SU-DHL-6 (cell line): ENCODE data around the gene MAP1LC3B2.

ENCODE experiments used
- H2AFZ ChIP-seq: fragments of 200-600 bp; sonication (generic); 2 replicates; pipeline ENCODE4 v1.6.1; 2014; ENCODE audit warnings: low read depth, mild to moderate bottlenecking, moderate library complexity, mixed read lengths, antibody characterized with exemption, low read length; ENCODE audit not compliant: severe bottlenecking
- H3F3A ChIP-seq: fragments of 200-600 bp; shearing (Covaris generic); 2 replicates; pipeline ENCODE4 v1.6.0; 2016; ENCODE audit warnings: antibody characterized with exemption, mild to moderate bottlenecking; ENCODE audit not compliant: insufficient read depth
- H3K27ac ChIP-seq: fragments of 200-600 bp; sonication (generic); 2 replicates; pipeline ENCODE4 v1.5.1; 2016; ENCODE audit warnings: low read depth, mild to moderate bottlenecking, low read length, moderate library complexity, mixed read lengths
- H3K27me3 ChIP-seq: fragments of 200-600 bp; sonication (generic), shearing (Covaris generic); 2 replicates; pipeline ENCODE4 v1.6.0; 2014; ENCODE audit warnings: mild to moderate bottlenecking, low read length
- H3K36me3 ChIP-seq: fragments of 200-600 bp; sonication (generic); 2 replicates; pipeline ENCODE4 v1.6.1; 2014; ENCODE audit warnings: mild to moderate bottlenecking, low read length, mixed read lengths
- H3K4me2 ChIP-seq: fragments of 300-600, 200-600 bp; shearing (Covaris generic), sonication (generic); 2 replicates; pipeline ENCODE4 v1.6.0; 2014; ENCODE audit warnings: low read length, low read depth, mild to moderate bottlenecking; ENCODE audit not compliant: poor library complexity, severe bottlenecking
- H3K4me3 ChIP-seq: fragments of 200-600 bp; sonication (generic); 2 replicates; pipeline ENCODE4 v1.5.1; 2014; ENCODE audit warnings: antibody characterized with exemption, low read length, mild to moderate bottlenecking, mixed read lengths; ENCODE audit not compliant: insufficient read depth, poor library complexity, severe bottlenecking
- H3K79me2 ChIP-seq: fragments of 200-600 bp; sonication (generic); 2 replicates; pipeline ENCODE4 v1.6.1; 2014; ENCODE audit warnings: mild to moderate bottlenecking, low read length, moderate library complexity; ENCODE audit not compliant: insufficient read depth
- H3K9ac ChIP-seq: fragments of 200-600 bp; sonication (generic); 2 replicates; pipeline ENCODE4 v1.7.0; 2014; ENCODE audit warnings: mild to moderate bottlenecking, low read length
- H3K9me2 ChIP-seq: fragments of 200-600 bp; sonication (generic); replicated peaks from 2 replicates; pipeline ENCODE4 v1.6.1; 2014; ENCODE audit warnings: low read length; ENCODE audit not compliant: insufficient read depth
- H3K9me3 ChIP-seq: fragments of 200-600 bp; sonication (generic); 2 replicates; pipeline ENCODE4 v1.6.1; 2014; ENCODE audit warnings: low read length, mixed read lengths; ENCODE audit not compliant: insufficient read depth
- H4K20me1 ChIP-seq: fragments of 200-600 bp; sonication (generic); 2 replicates; pipeline ENCODE4 v1.6.1; 2014; ENCODE audit warnings: low read depth, mild to moderate bottlenecking, antibody characterized with exemption, low read length, moderate library complexity, mixed read lengths
- EZH2phosphoT487 ChIP-seq: fragments of 200-600 bp; sonication (generic), shearing (Covaris generic); conservative IDR thresholded peaks from 2 replicates; pipeline ENCODE4 v1.6.1; 2018; ENCODE audit warnings: mild to moderate bottlenecking, antibody characterized with exemption, low read length, moderate library complexity, mixed read lengths
- TF ChIP-seq, protein P1 (sequence below): fragments of 200-600 bp; sonication (generic); IDR thresholded peaks from one replicate; pipeline ENCODE4 v1.5.1; 2017; ENCODE audit warnings: antibody characterized with exemption, mild to moderate bottlenecking, low read length, moderate library complexity; ENCODE audit not compliant: insufficient read depth, poor library complexity, severe bottlenecking

Gene MAP1LC3B2

DNA sequence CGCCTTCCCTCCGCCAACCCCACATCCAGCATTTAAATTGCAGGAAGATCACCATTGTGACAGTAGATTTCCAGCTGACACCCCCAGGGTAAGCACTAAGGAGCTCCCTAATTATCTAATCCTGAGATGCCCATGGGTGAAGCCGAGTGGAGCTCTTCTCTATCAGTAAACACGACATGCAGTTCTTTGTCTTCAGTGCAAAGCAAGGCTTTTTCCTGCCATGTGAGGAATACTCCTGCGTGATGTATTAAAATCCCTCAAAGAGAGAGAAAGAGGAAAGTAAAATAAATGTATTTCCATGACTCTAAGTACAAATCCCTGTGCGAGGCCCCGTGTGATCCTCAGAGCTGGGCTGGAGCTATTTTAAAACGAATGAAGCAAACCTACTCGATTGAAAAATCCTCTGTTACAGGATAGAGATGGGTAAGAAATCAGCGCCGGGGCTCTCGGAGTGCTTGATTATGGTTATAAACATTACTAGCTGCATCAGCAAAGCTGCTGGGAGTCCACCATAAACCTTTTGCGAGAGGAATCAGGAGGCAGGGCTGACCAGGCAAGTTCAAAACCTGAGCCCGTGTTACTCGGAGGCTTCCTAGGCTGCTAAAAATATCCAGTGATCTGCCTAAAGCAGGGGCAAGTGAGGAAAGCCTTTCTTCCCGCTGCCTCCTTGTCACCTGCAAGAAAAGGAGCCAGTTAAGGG is 61.5 kb downstream of the MAP1LC3B2 start:
- no peak overlapping the region for H3K27ac ChIP-seq
- H4K20me1 ChIP-seq: no peaks in the 10 kb centered on the region
- H3K4me2 ChIP-seq: no peak overlapping the region
- H3K9ac ChIP-seq: no peak overlapping the region
- H3K4me3 ChIP-seq: no peak overlapping the region
- H3F3A ChIP-seq: no peaks in the 10 kb centered on the region
- TF ChIP-seq, protein P1, sequence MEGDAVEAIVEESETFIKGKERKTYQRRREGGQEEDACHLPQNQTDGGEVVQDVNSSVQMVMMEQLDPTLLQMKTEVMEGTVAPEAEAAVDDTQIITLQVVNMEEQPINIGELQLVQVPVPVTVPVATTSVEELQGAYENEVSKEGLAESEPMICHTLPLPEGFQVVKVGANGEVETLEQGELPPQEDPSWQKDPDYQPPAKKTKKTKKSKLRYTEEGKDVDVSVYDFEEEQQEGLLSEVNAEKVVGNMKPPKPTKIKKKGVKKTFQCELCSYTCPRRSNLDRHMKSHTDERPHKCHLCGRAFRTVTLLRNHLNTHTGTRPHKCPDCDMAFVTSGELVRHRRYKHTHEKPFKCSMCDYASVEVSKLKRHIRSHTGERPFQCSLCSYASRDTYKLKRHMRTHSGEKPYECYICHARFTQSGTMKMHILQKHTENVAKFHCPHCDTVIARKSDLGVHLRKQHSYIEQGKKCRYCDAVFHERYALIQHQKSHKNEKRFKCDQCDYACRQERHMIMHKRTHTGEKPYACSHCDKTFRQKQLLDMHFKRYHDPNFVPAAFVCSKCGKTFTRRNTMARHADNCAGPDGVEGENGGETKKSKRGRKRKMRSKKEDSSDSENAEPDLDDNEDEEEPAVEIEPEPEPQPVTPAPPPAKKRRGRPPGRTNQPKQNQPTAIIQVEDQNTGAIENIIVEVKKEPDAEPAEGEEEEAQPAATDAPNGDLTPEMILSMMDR: no peak
- TF ChIP-seq EZH2phosphoT487: no peak
- H3K36me3 ChIP-seq: no peaks in the 10 kb centered on the region
- H3K9me3 ChIP-seq: no peaks in the 10 kb centered on the region
- no peaks in the 10 kb centered on the region for H3K27me3 ChIP-seq
- no peaks in the 10 kb centered on the region for H3K9me2 ChIP-seq
- no peaks in the 10 kb centered on the region for H3K79me2 ChIP-seq
- no peak overlapping the region for H2AFZ ChIP-seq

DNA sequence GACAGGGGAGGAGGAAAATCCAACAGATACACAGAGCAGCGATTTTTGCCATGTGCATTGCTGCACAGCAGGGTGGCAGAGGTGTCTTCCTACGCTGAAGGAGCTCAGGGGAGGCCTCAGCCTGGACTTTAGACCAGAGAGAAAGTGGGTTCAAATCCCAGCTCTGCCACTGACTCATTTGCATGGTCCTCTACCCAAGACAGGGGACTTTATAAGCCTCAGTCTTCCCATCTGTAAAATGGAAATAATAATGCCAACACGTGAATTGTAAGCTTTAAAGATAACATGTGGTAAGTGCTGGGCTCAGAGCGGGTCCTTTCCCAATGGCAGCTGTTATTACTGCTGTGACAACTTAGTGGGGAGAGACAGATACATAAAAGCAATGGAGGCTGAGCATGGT is 62.0 kb downstream of the MAP1LC3B2 start:
- H3K36me3 ChIP-seq: no peaks in the 10 kb centered on the region
- TF ChIP-seq, protein P1: no peak
- TF ChIP-seq EZH2phosphoT487: no peak
- no peaks in the 10 kb centered on the region for H3K27me3 ChIP-seq
- no peak overlapping the region for H3K4me3 ChIP-seq
- no peak overlapping the region for H3K27ac ChIP-seq
- H3K9me3 ChIP-seq: no peaks in the 10 kb centered on the region
- H3K4me2 ChIP-seq: no peak overlapping the region
- no peaks in the 10 kb centered on the region for H3F3A ChIP-seq
- H2AFZ ChIP-seq: no peak overlapping the region
- H3K79me2 ChIP-seq: no peaks in the 10 kb centered on the region
- H4K20me1 ChIP-seq: no peaks in the 10 kb centered on the region
- no peaks in the 10 kb centered on the region for H3K9me2 ChIP-seq
- no peak overlapping the region for H3K9ac ChIP-seq

DNA sequence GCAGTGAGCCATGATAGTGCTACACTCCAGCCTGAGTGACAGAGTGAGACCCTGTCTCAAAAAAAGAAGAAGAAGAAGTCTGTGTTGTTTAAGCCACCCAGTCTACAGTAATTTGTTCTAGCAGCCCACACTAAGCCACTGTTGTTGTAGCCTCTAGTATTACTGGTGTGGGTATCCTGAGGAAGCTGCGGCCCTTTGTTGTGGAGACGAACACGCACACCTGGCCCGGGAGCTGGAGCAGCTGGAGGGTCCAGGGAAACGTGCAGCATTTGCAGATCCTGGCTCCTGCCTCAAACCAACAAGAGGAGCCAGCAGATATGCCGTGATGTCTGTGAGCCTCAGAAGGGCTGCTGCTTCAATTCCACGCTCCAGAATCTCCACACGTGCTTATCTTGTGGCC is 65.3 kb downstream of the MAP1LC3B2 start:
- H2AFZ ChIP-seq: no peak overlapping the region
- H3K27ac ChIP-seq: no peak overlapping the region
- H3K79me2 ChIP-seq: no peaks in the 10 kb centered on the region
- no peaks in the 10 kb centered on the region for H3K27me3 ChIP-seq
- no peaks in the 10 kb centered on the region for H4K20me1 ChIP-seq
- no peak overlapping the region for H3K4me2 ChIP-seq
- no peaks in the 10 kb centered on the region for H3K9me2 ChIP-seq
- no peaks in the 10 kb centered on the region for H3K36me3 ChIP-seq
- no peak overlapping the region for H3K4me3 ChIP-seq
- no peak overlapping the region for H3K9ac ChIP-seq
- no peaks in the 10 kb centered on the region for H3K9me3 ChIP-seq
- no peaks in the 10 kb centered on the region for H3F3A ChIP-seq
- TF ChIP-seq EZH2phosphoT487: no peak
- TF ChIP-seq, protein P1: no peak
